HG02885 (cell line): ENCODE measurements around the gene ORAI3.
A peak's percentile ranks its signal among the peaks of the same experiment; 100 is the strongest.

Source experiments
- ATAC-seq: cut with Tn5 transposase; IDR thresholded peaks from one replicate; pipeline ENCODE4 v1.9.1; 2021; ENCODE audit warnings: mild to moderate bottlenecking; ENCODE audit not compliant: unreplicated experiment, poor library complexity

ORAI3 gene

DNA sequence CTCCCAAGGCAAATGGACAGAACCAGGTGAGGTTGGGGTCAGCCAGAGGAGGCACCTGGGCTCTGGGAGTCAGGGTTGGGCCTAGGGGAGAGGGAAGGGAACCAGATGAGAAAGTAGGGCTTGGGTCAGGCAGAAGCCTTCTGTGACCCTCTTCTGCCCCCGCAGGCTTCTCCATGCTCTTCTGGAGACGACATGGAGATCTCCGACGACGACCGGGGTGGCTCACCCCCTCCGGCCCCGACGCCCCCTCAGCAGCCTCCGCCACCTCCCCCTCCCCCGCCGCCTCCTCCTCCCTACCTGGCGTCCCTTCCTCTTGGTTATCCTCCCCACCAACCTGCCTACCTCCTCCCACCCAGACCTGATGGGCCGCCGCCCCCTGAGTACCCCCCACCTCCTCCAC, 16.6 kb downstream of the ORAI3 start:
- no peak for ATAC-seq

DNA sequence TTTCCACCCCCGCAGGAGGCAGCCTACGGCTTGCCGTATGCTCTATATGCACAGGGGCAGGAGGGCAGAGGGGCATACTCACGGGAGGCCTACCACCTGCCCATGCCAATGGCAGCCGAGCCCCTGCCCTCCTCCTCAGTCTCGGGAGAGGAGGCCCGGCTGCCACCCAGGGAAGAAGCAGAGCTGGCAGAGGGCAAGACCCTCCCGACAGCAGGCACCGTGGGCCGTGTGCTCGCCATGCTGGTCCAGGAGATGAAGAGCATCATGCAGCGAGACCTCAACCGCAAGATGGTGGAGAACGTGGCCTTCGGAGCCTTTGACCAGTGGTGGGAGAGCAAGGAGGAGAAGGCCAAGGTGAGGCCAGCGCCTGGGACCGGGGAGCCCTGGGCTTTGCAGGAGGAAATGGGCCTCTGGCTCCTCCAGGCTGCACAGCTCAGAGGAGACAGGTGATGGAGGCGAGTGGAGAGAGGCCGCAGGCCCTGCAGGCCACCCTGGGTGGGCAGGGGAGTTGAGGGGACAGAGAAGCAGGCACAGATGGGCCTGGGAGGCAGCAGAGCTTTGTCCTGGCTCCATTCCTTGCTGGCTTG, 17.3 kb downstream of the ORAI3 start:
- ATAC-seq: no peak

DNA sequence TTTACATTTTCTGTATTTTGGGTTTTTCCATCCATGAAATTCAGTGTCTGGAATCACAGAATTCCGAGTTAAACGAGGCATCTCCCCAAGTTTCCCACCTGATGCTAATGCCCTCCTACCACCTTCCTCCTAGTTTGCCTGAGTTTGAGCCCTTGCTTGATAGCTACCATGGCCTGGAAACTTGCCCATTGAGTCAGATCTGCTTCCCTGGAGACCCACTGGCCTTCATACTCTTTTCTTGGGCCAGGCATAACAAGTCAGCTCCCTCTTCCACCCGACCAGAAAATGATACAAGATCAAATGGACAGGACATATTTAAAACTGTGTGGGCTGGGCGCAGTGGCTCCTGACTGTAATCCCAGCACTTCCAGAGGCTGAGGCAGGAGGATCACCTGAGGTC, 18.9 kb downstream of the ORAI3 start:
- no peak for ATAC-seq

DNA sequence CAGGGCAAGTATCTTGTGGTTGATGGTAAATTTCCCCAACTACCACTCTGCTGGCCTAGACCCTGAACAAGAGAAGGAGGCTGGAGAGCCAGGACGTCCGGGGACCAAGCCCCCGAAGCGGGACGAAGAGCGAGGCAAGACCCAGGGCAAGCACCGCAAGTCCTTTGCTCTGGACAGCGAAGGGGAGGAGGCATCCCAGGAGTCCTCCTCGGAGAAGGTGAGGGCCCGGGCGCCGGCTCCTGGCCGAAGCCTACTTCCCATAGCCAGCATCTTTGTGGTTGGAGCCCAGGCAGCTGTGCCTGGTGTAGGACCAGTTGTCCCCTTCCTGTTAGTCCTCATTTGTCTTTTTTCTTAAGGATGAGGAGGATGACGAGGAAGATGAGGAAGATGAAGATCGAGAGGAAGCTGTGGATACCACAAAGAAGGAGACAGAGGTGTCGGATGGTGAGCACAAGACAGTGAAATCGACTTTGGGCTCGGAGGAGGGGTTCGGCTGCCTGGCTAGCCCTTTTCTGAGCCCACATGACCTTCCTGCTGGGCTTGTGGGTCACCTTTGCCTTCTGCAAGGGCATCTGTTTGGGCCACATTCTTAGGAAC, 20.5 kb downstream of the ORAI3 start:
- ATAC-seq: no peak

DNA sequence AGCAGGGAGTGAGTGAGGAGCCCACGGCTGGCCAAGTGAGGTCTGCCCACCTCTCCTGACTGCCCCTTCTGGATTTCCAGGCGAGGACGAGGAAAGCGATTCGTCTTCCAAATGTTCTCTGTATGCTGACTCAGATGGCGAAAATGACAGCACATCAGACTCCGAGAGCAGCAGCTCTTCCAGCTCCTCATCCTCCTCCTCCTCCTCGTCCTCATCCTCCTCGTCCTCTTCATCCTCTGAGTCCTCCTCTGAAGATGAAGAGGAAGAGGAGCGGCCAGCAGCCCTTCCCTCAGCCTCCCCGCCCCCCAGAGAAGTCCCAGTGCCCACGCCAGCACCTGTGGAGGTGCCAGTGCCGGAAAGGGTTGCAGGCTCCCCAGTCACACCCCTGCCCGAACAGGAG, 22.4 kb downstream of the ORAI3 start:
- ATAC-seq: no peak

DNA sequence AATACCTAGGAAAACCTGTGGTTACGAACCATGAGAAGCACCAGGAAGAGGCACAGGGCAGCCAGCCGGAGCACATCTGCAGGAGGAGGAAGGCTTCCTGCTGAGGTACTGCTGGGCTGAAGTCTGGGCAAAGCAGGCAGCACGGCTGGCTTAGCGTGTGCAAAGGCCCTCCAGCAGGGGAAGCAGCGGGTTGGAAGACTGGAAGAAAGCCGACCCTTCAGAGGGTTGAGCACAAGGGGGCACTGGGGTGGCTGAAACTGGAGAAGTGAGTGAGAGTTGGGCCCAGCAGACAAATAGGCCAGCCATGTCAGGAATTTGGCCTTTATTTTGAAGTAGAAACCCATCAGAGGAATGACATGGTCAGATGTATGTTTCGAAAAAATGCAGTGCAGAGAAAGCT, 24.0 kb downstream of the ORAI3 start:
- ATAC-seq: no peak

DNA sequence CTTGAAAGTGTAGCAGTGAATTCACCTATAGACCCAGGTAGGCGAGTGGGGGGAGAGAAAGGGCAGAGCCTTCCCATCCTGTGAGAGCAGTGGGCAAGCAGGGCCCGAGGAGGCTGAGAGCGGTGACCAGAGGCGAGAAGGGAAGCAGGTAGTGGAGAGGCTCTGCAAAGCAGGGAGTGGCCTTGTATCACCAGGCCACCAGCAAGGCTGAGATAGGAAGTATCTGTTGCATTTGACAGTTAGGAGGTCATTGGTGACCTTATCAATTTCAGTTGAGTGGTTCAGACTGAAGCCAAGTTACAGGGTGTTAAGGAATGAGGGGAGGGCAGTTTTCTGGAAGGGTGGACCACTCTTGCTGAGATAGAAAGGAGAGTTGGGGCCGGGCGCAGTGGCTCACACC, 25.5 kb downstream of the ORAI3 start:
- ATAC-seq: no peak

DNA sequence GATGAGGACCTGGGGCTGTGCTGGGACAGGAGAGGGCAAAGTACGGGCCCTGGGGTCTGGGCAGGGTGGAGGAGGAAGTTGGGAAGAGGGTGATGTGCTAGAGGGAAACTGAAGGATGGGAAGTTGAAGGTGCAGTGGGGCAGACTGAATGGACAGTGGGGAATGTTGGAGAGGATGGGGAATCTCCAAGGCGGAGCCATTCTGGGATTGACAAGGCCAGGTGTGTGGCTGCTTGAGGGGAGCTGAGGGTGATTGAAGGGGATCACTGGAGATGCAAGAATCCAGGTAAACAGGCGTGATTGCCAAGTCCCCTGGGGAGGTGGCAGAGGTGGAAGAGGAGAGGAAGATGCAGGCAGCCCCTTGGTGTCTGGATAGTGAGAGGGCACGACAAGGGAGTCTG, 27.6 kb downstream of the ORAI3 start:
- ATAC-seq: no peak

DNA sequence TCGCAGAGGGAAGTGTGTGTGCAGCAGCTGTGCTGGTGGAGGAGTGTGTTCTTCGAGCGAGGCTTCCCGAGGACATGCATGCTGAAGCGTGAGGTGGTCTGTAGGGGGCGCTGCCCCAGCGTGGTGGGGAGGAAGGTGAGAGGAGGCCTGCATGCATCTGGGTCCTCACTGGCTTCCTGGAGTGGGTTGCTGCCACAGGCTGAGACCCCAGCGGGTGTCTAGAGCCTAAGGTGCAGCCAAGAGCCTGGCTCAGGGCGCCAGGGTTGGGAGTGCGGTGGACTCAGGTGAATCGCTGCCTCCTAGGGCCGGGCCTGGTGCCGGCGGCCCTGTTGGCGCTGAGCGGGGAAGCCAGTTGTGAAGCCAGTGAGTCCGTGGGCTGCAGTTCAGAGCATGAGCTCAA, 28.6 kb downstream of the ORAI3 start:
- ATAC-seq: no peak

DNA sequence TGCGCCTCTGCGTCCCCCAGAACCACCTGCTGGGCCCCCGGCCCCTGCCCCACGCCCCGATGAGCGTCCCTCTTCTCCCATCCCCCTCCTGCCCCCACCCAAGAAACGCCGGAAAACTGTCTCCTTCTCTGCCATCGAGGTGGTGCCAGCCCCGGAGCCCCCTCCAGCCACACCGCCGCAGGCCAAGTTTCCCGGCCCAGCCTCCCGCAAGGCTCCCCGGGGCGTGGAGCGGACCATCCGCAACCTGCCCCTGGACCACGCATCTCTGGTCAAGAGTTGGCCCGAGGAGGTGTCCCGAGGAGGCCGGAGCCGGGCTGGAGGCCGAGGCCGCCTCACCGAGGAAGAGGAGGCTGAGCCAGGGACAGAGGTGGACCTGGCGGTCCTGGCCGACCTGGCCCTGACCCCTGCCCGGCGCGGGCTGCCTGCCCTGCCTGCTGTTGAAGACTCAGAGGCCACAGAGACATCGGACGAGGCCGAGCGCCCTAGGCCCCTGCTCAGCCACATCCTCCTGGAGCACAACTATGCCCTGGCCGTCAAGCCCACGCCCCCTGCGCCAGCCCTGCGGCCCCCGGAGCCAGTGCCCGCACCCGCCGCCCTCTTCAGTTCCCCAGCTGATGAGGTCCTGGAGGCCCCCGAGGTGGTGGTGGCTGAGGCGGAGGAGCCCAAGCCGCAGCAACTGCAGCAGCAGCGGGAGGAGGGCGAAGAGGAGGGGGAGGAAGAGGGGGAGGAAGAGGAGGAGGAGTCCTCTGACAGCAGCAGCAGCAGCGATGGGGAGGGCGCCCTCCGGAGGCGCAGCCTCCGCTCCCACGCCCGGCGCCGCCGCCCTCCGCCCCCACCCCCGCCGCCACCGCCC, 30.5 kb downstream of the ORAI3 start:
- no peak for ATAC-seq

DNA sequence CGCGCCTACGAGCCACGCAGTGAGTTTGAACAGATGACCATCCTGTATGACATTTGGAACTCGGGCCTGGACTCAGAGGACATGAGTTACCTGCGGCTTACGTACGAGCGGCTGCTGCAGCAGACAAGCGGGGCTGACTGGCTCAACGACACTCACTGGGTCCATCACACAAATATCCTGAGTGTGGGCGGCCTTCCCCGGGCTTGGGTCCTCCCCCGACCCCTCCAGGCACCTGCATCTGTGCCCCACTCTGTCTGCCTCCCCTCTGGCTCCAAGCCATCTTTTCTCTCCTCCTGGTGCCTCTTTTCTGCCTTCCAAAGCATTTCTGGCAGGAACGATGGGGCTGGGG, 31.1 kb downstream of the ORAI3 start:
- no peak for ATAC-seq

DNA sequence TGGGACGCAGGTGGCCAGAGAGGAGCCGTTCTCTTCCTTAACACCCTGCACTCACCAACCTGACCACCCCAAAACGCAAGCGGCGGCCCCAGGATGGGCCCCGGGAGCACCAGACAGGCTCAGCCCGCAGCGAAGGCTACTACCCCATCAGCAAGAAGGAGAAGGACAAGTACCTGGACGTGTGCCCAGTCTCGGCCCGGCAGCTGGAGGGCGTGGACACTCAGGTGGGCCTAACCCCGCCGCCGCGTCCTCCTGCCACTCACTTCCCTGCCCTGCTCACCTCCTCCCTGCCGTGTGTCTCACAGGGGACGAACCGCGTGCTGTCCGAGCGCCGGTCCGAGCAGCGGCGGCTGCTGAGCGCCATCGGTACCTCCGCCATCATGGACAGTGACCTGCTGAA, 31.6 kb downstream of the ORAI3 start:
- ATAC-seq: no peak

DNA sequence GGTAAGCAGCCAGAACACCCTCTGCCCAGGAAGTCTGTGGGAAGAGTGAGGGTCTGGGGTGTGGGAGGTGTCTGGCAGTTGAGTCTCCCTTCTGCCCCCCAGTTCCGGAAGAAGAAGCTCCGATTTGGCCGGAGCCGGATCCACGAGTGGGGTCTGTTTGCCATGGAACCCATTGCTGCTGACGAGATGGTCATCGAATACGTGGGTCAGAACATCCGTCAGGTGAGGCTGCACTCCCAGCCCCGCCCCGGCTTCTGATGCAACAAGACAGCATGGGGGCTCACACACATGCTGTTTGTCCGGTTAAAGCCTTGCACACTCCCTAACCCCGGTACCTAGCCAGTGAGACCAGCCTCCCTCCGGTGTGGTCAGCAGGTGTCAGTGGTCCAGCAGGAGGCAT, 32.1 kb downstream of the ORAI3 start:
- no peak for ATAC-seq

DNA sequence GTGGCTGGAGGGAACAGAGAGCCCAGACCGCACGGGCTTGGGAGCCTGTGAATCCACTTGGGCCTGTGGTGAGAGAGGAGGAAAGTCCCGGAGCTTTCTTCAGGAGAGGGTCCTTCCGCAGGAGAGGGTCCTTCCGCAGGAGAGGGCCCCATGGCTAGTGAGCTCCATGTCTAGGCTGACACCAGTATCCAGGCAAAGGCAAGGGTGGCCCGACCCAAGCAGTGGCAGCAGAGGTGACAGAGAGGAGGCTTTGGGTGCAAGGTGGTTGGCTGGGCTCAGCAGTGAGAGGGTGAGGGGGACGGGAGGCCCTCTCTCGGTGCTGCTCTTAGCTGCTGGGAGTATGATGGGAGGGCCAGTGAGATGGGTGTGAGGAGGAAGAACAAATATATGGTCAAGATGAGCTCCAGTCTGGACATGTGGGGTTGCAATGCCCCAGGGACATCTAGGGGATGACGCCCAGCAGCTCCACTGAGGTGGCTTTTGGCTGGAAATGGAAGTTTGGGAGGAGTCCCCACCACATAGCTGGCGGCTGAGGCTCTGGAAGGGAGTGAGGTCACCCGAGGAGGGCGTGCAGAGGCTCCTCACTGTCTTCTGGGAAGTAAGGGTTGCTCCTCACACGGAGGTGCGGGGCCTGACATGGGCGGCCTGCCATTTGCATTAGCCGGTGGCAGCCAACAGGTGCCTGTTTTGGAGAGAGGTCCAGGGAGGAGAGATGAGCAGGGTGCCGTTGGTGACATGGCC, 33.9 kb downstream of the ORAI3 start:
- ATAC-seq: no peak

DNA sequence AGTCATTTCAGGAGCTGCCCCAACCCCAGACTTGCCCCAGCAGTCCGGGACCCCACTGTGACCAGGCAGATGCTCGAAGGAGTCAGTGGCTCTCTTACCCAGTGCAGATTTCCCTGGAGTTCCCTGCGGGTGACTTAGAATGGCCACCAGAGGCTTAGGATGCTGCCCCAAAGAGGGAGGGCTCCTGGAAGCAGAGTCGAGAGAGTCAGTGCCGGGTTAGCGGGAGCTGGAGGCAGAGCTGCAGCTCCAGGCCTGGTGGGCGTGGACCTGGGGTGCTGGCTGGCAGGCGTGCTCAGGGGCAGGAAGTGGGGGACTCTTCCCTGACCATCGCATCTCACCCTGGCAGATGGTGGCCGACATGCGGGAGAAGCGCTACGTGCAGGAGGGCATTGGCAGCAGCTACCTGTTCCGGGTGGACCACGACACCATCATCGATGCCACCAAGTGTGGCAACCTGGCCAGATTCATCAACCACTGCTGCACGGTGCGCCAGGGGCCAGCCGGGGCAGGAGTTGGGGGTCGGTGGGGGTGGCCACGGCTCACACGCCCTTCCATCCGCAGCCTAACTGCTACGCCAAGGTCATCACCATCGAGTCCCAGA, 34.5 kb downstream of the ORAI3 start:
- ATAC-seq: no peak

DNA sequence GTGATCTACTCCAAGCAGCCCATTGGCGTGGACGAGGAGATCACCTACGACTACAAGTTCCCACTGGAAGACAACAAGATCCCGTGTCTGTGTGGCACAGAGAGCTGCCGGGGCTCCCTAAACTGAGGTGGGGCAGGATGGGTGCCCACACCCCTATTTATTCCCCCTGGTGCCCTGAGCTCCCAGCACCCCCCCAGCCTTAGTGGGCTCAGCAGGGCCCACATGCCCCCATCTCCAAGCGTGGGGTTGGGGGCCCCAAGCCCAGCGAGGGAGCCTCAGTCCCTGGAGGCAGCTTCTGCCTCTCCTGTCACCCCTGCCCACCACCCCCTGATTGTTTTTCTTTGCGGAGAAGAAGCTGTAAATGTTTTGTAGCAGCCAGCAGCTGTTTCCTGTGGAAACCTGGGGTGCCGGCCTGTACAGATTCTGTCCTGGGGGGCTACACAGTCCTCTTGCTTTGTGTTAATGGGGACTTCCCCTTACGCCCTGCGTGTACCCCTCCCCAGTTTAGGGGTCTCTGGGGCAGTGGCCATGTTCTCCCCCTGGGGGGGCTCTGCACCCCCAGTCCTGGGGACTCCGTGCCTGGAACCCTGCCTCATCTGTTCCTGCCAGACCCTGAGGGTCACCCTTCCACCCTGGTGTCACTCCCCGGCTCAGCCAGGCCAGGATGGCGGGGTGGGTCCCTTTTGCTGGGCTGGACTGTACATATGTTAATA, 35.2 kb downstream of the ORAI3 start:
- ATAC-seq: no peak

DNA sequence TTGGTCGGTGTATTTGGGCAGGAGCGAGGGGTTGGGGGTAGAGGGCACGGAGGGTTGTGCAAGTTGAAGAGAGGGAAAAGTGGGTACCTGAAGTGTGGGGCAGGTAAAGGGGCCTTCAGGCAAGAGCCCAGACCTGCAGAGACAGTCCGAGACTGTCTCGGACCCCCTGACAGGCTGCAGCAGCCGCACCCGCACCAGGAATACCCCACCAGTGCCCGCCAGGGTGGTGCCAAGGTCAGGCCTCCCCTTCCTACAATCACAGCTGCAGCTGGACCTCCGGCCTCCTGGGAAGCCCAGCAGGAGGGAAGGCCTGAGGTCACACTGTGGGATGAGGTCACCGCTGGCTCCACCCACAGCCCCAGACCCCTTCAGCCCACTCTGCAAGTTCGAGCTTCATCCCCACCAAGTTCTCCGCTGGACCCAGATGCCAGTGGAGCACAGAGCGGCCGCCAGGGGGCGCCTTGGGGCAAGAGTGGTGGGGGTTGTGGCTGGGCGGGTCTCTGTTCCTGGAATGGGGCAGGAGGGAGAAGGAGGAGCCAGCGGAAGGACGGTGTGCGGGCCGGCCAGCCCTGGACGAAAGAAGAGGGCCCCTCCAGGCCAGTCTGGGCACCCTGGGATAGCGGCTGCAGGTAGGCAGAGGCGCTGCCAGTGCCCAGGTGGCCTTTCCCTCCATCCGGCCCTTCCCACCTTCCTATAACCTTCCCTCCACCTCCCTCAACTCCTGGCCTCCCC, 36.0 kb downstream of the ORAI3 start, which contains the start of gene HSD3B7:
HSD3B7 (plus strand) TSS at position 539 of the 732 bp plus-strand sequence. CDS start 452 bp downstream, outside the sequence.
- peak; percentile 62 for ATAC-seq

DNA sequence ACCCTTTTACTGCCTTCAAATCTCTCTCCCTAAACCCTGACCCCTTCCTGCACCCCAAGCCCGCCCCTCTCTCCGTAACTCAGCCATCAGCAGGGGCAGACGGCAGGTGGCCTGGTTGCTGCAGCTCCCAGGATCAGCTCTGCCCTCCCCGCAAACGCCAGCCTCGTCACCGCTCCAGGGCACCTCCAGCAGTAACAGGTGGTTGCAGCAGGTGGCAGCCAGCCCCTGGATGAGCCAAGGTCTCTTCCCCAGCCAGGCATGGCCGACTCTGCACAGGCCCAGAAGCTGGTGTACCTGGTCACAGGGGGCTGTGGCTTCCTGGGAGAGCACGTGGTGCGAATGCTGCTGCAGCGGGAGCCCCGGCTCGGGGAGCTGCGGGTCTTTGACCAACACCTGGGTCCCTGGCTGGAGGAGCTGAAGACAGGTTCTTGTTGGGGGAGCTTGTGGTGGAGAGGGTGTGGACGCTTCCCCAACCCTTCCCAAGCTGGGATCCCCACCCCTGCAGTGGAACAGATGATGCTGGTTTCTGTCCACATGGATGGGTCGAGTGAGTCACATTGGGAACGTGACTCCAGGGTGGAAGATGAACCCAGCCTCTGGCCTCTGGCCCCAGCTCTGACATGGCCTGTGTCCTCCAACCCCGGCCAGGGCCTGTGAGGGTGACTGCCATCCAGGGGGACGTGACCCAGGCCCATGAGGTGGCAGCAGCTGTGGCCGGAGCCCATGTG, 36.7 kb downstream of the ORAI3 start:
- no peak for ATAC-seq
